Stimulated activated CD8-positive, alpha-beta memory T cell treated with anti-CD3 and anti-CD28 coated beads, Interleukin-12 subunit alpha, Interleukin-12 subunit beta, amount 100 ng/mL, for 24 hours (primary cell): ENCODE results near the gene PLEK.
"Not testable (repeated sequence)": the region's sequence is repeated elsewhere in the genome, so short reads cannot be mapped to it uniquely, and the experiment has no call there.

Experiments used
- DNase-seq: peaks from one replicate; pipeline ENCODE4 v3.0.0-alpha.2; 2020; ENCODE audit errors: extremely low read depth

The PLEK gene, protein sequence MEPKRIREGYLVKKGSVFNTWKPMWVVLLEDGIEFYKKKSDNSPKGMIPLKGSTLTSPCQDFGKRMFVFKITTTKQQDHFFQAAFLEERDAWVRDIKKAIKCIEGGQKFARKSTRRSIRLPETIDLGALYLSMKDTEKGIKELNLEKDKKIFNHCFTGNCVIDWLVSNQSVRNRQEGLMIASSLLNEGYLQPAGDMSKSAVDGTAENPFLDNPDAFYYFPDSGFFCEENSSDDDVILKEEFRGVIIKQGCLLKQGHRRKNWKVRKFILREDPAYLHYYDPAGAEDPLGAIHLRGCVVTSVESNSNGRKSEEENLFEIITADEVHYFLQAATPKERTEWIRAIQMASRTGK

DNA sequence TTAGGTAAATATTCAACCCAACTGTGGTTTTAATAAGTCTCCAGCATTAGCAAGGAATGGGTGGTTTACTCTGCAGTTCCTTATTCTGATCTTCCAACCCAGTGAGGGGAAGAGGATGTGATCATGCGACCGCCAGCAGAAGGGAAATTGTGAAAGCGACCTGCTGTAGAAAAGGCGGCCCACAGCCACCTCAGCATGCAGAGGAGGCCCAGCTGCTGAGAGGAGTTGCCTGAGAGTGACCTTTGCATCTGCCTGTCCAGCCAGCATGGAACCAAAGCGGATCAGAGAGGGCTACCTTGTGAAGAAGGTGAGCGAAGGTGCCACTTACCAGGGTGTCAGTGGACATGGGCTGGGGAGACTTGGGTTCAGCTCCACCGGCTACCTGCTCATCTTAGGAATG, at the start of gene PLEK:
Gene PLEK (plus strand): TSS at position 196 of the 400 bp plus-strand sequence. CDS start 70 bp downstream, at position 266.
- no peak for DNase-seq

DNA sequence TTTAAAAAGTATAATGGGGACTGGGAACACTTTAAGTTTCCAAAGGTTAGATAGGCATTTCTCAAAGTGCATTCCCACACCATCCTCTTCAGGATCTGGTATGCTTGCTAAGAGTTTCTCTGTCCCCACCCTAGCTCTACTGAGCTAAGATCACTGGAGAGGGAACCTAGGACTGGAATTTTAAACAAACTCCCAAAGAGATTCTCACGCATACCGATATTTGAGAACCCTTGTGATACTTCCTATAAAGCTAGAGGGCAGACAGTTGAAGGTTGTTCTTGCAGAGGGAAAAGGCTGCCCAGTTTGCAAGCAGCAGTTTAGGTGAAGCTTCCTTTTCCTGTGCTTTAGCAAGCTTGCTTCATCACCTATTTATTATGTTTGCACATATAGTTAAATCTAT, 49.0 kb upstream of the PLEK start:
- DNase-seq = no peak

DNA sequence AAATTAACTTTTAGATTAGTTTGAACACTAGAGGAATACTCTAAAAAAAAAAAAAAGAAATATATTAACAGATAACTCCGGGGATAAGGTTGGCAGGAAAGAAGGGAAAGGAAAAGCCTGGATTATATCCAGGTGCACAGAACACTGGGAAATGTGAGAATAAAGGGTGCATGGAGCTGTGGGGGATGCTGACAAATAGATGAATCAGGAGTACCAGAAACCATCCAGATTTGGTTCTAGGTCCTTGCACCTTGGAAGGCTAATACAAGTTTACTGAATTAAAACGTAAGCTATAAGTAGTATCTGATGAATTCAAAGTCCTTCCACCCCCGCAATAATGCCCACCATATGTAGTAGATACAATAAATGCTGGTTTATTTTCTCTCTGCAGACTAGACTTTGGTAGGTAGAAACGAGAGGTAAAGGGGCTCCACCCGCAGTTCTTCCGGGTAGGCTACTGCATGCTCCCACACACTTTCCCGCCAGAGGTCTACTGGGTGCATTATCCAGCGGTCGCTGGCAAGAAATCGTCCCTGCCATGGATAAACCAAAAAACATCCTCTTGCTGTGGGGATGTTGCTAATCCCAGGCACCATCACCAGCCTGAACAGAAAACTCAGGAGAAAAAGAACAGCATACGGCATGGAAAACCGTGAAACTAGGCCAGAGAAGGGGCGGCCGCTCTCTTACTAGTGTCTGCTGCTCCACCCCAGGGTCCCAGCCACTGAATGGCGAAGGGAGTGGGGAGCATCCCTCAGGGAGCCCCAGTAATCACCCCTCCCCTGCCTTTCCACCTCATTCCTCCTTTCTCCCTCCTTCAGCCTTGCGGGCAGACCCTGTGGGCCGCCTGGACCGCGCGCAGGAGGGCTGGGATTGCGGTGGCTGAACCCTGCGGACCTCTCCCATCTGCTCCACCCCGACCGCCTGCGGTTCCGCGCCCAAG, 46.8 kb upstream of the PLEK start:
- no peak for DNase-seq

DNA sequence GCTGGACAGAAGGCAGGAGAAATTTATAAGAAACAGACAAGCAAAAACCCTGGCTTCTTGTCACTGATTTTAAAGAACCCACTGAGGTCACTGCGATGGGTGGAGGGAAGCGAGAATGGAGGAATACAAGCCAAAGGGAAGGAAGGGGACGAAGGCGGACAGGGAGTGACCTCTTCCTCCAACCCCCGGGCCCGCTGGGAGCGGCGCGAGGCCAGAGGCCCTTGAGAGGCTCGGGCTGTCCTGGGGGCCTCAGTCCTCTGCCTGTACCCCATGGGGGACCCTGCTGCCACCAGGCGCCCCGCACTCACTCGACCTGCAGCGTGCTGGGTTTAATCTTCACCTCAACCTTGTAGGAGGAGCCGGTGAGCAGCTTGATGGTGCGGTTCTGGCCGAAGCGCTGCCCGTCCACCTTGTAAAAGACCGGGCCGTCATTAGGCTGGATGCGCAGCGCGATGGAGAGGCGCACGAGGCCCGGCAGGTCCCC, 46.1 kb upstream of the PLEK start:
- DNase-seq = no peak

DNA sequence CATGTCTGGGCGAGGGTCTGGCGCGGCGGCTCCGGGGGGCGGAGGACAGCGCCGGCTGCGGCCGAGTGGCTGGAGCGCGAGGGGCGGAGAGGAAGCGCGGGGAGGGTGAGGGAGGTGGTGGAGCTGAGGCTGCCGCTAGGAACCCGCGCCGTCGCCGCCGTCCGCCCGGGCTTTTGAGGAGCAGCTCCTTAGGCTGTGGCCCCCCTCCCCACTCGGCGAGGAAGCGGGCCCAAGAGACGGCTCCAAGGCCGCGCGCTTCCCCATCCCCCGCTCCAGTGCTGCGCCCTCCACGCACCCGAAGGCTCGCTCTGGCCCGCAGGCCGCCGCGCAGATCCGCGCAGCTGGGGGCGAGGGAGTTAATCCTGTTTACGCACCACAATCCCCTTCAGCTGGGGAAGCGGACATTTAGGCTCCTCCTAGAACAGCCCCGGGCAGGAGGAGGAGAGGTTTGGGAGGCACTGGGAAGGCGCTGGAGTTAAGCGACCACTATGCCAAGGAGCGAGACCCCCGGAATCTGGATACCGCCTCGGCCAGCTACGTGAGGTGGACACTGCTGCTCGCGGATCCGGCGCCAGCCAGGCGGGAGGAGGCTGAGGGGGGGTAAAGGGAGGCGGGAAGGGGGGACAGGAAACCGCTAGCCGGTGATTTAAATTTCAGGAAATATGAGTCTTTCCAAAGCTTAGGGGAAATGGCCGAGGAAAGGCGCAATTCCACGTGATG, 45.5 kb upstream of the PLEK start, which contains the start of gene CNRIP1:
Gene CNRIP1 (minus strand): TSS at position 552 of the 720 bp plus-strand sequence. CDS start 549 bp downstream, at position 3.
- no peak for DNase-seq

DNA sequence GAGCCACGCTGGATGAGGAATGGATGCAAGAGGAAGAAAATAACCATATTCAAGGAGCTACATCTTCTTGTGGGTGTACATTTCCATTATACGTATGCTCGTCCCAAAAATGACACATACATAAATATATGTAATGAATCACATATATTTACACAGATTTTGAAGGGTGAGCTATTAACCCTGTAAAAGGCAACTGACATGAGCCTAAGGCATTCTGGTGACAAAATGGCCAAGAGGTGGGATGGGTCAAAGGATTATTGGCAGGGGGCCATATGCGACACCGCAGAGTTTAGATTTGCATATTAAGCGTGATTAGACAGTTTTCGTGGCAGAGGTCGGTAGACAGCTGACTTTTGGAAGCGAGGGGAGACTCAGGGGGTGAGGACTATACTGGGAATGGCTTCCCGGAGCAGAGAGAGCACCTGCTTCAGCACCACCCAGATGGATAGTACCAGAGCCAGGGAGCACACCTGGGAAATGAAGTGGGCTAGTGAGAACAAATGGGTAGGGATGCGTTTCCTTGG, 44.9 kb upstream of the PLEK start:
- no peak for DNase-seq

DNA sequence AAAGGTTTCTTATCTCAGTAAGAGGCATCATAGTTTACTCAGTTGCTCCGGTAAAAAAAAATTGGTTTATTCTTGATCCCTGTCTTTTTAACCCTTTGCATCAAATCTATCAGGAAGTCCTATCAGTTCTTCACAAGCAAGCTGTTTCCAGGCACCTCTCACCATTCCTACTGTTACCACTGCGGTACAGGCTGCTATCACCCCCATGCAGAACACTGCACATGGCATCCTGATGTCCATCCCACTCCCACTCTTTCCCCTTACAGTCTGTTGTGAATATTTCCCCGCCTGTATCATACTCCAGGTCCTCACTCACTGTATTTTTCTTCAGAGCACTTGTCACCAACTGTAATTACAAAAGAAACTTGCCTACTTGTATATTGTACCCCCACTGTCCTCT, 40.0 kb upstream of the PLEK start:
- DNase-seq = no peak

DNA sequence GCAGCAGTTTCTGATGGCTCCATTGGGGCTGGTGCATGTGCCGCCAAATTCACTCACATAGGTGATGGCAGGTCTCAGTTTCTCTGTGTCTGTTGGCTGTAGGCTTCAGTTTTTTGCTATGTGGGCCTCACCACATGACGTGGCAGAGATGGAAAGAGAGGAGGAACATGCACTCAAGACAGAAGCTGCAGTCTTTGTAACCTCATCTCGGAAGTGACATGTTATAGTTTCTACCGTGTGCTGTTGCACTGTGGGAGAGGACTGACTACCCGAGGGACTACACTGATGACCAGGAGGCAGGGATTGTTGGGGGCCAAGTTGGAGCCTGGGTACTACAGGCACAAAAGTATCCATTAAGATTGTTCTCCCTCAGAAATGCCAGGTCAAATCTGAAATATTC, 36.2 kb upstream of the PLEK start:
- DNase-seq = no peak

DNA sequence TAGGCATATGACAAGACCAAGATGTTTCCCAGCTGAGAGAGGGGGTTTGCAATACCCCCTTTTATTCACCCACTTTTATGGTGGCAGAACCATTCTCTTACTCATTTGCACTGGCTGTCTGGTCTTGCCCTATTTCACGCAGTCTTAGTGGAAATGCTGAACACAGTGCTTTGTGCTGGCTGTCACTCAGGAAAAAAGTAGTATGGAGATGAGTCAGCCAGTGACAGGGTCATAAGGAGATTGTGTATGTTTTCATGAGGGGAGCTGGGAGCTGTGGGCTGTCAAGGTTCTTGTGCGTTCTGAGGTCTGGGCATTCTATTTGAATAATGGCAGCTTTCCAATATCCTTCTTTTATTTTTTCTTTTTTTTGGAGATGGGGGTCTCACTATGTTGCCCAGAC, 34.4 kb upstream of the PLEK start:
- DNase-seq = no peak

DNA sequence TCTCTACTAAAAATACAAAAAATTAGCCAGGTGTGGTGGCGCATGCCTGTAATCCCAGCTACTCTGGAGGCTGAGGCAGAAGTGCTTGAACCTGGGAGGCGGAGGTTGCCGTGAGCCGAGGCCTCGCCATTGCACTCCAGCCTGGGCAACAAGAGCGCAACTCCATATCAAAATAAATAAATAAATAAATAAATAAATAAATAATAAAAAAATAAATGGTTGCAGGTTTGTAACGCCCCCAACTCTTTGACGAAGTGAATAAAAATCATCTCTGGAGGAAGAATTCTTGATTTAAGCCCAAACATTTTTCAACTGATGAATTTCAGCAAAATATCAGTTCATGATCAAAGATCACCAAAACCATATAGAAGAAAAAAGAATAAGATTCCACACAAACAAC, 32.1 kb upstream of the PLEK start:
- no peak for DNase-seq

DNA sequence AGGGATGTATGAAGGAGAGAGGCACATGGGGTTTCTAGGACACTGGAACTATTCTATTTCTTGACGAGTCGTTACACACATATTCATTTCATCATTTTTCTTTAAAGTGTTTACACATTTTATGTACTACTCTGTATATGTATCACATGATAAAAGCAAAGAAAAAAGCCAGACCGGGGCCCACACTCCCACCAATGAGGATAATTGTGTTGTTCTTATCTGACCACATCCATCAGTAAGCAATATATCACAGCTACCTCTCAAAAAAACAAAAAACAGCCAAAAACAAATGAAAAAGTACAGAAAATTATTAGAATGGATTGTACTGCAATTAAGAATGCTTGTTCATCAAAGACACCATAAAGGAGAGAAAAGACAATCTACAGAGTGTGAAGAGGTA, 31.2 kb upstream of the PLEK start:
- no peak for DNase-seq

DNA sequence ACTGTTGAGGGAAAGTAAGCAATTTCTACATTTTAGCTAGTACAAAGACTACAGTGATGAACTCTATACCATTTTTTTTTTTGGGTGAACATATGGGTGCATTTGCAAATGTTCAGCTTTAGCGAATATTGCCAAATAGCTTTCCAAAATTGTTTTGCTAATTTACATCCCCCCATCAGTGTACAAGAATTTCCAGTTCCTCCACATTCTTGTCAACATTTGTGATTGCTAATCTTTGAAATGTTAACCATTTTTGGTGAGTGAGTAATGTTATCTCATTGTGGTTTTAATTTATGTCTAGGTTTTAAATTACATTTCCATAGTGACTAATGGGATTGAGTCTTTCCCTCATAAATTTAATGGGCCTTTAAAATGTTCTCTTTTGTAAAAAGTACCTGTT, 28.9 kb upstream of the PLEK start:
- DNase-seq = no peak

DNA sequence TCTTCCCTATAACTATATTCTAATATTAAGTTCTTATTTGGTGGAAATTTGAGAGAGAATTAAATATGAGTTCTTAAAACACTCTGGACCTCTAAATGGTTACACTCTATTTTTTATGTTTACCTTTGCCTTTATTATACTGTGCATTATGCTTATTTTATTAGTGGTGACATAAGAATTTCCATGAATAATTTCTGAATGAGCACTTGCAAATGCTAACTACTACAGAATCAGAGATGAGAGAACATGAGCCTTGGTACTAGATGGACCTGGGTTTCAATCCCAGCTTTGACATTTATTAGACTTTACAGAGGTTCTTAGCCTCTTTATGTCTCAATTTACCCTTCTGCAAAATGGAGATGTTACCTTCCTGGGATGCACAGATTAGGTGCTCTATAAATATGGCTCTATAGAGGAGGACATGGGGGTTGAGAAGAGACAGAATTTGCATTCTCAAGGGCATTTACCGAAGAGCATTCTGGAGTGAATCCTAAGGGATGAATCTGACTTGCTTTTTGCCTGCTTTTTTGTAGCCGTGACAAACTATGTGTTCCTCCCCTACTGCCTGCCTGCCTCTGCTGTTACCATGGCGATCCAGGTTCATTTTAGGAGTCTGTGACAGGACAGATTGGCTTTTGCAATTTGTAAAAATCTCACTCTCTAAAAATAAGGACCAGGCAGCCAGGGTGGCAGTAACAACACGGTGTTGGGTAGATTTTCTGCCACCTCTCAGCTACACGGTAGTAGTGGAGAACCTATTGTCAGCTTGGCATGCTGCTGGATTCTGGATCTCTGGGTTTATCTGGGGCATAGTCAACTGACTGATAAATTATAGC, 24.6 kb upstream of the PLEK start:
- no peak for DNase-seq

DNA sequence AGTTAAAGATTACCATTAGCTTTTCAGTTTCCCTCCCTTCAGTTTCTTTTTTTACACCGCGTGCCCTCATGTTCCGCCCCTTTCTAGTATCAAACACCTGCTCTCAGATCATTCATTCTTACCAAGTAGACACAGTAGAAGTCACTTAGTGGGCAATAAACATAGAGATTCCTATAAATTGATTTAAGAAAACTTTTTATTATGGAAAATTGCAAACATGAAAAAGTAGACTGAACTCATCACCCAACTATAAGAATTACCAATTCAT, 24.1 kb upstream of the PLEK start:
- DNase-seq = no peak

DNA sequence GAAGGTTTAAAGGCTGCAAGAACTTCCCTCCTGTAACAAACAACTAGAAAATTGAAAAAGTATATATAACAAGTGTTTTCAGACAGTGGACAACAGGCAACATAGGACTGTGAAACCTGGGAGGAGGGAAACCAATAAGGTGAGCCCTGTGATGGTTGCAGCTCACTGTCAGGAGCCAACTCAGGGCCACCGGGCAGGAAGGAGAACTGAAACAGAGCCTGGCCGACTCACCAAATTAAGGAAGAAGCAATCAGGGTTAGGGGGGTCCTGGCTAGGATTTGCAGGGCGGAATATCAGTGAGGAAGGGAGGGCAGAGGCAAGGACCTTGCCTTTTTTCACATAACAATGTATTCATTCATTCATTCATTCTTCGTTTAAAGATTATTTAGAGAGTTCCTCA, 23.5 kb upstream of the PLEK start:
- DNase-seq = no peak

DNA sequence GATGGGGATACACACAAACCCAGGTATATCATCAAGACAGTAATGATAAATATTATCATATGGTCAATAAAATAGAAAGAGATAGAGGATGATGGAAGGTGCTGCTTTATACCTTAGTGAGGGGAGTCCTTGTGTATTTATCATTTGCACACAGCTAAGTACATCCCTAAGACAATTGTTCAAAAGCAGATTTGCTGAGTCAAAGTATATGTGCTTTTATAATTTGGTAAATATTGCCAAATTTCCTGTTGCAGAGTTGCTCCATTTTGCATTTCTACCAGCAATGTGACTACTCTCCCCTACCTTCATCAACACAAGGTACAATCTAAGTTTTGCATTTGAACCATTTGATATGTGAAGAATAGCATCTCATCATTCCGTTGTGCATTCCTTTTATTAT, 22.6 kb upstream of the PLEK start:
- DNase-seq = no peak

DNA sequence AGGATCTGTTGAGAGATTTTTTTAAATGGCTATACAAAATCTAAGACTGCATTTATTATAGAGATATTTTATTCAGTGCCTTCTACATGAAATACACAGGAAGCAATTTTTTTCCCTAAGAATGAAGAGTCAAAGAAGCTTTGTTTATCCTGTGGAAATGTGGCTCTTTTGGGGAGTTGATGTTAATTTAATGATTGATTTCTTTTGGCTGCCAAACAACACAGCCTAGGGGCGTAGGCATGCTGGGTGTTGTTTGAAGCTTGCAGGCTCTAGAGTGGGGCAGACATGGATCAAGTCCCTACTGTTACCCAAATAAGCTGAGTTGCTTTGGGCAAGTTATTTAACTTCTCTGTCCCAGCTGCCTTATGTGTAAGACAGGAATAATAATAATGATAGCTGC, 21.1 kb upstream of the PLEK start:
- DNase-seq = no peak

DNA sequence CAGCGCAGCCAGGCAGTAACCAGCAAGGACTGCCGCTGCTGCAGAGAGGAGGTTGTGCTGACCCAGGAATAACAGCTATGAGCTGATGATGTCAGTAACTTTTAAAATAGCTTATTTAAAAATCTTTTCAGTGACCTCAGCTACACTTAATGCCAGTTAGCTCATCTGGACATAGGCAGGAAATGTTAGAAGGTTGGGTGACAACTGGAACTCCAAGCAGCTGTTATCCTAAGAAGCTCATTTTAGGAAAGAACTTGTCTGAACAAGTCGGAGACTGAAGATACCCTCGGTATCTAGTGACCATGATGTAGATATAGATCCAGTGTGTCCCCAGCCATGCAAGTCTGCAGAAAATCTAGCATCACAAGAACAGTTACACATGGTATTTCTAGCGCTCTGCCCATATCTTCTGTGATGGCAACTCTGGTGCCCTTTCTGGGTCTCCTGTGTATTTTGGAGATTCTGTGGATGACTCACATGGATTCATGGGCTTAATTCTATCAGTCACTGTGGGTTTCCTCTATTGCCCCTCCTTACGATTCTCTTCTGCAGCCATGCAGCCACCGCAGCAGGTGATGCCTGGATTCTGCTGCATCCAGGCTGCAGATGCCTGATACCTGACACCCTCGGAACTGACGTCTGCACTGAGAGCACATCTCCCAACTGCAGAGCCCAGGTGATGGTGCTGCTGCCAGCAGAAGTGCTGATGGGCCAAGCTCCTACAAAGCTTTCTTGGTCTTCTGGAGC, 19.8 kb upstream of the PLEK start:
- no peak for DNase-seq

DNA sequence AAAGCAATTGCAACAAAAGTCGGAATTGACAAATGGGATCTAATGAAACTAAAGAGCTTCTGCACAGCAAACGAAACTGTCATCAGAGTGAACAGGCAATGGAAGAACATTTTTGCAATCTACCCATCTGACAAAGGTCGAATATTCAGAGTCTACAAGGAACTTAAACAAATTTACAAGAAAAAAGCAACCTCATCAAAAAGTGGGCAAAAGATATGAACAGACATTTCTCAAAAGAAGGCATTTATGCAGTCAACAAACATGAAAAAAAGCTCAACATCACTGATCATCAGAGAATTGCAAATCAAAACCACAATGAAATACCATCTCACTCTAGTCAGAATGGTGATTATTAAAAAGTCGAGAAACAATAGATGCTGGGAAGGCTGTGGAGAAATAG, 16.0 kb upstream of the PLEK start:
- DNase-seq = not testable (repeated sequence)

DNA sequence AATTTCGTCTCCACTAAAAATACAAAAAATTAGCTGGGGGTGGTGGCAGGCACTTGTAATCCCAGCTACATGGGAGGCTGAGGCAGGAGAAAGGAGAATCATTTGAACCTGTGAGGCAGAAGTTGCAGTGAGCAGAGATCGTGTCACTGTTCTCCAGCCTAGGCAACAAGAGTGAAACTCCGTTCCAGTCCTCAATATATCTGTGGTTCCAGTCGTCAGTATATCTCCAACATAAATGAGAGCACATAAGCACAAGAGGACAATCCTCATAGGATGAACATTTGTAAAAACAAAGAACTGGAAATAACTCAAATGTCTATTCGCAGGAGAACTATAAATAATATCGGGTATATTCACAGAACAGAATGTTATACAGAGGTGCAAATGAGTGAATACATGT, 13.1 kb upstream of the PLEK start:
- DNase-seq = no peak
